Natural killer cell (primary cell): ENCODE measurements around the gene TBC1D26. TPM values are rescaled to one million over a fixed set of nuclear protein-coding genes. Genes with fewer than 3 reads are reported as not detected.

ENCODE experiments used
- ATAC-seq, 3 donors: fragments of 150-1000 bp in 2 of 3; fragments of 200-7000 bp in 1 of 3; cut with Tn5 transposase; 1 replicate in 1 of 3; 2 replicates in 2 of 3; pipeline ENCODE4 v1.10.0; 2021; ENCODE audit warnings: mild to moderate bottlenecking in 2 of 3, moderate library complexity in 2 of 3
- DNase-seq, 2 donors: peaks; one replicate each; pipeline versions ENCODE4 v3.0.0 to v3.0.0-alpha.2; 2013 to 2021; ENCODE audit warnings: mixed read lengths in 1 of 2
- H3K27ac ChIP-seq: one replicate; pipeline ENCODE4 v1.5.1; 2013; ENCODE audit warnings: mild to moderate bottlenecking, low read length
- H3K27me3 ChIP-seq: one replicate; pipeline ENCODE4 v1.6.1; 2013; ENCODE audit warnings: low read length; ENCODE audit not compliant: control insufficient read depth, insufficient read depth
- H3K36me3 ChIP-seq: one replicate; pipeline ENCODE4 v1.6.1; 2013; ENCODE audit warnings: low read length; ENCODE audit not compliant: control insufficient read depth, insufficient read depth
- H3K4me1 ChIP-seq: one replicate; pipeline ENCODE4 v1.6.1; 2013; ENCODE audit warnings: low read length; ENCODE audit not compliant: control insufficient read depth, insufficient read depth
- H3K4me3 ChIP-seq: one replicate; pipeline ENCODE4 v1.5.1; 2013; ENCODE audit warnings: low read length
- H3K9me3 ChIP-seq: one replicate; pipeline ENCODE4 v1.6.1; 2013; ENCODE audit warnings: low read length; ENCODE audit not compliant: control insufficient read depth, insufficient read depth
- H3K27ac Mint-ChIP-seq, 2 donors: one replicate each; pipeline ENCODE4 v1.8.0; 2022; ENCODE audit warnings: mild to moderate bottlenecking in 2 of 2, mixed read lengths in 2 of 2, moderate library complexity in 1 of 2
- H3K27me3 Mint-ChIP-seq, 2 donors: one replicate each; pipeline ENCODE4 v1.8.0; 2022; ENCODE audit warnings: low read depth in 2 of 2, mixed read lengths in 2 of 2
- H3K36me3 Mint-ChIP-seq: one replicate; pipeline ENCODE4 v1.8.0; 2022; ENCODE audit warnings: mixed read lengths
- H3K4me1 Mint-ChIP-seq, 2 donors: one replicate each; pipeline ENCODE4 v1.8.0; 2022; ENCODE audit warnings: mixed read lengths in 2 of 2
- H3K4me3 Mint-ChIP-seq: one replicate; pipeline ENCODE4 v1.8.0; 2022; ENCODE audit warnings: mild to moderate bottlenecking, moderate library complexity, mixed read lengths
- H3K9me3 Mint-ChIP-seq, 2 donors: one replicate each; pipeline ENCODE4 v1.8.0; 2022; ENCODE audit warnings: mixed read lengths in 2 of 2
- WGBS: methylation state at CpG from one replicate; pipeline ENCODE4 v1.1.7; 2013; ENCODE audit warnings: missing lambda C conversion rate; ENCODE audit not compliant: insufficient coverage; 5-methylcytosine and 5-hydroxymethylcytosine counted together
- intact Hi-C: fragments of 100-400 bp; cut with micrococcal nuclease; formaldehyde crosslinking; loops from one replicate; pipeline ENCODE4 v1.14.2; 2022
- total RNA-seq, 4 donors: library from RNA; stranded (reverse); fragments of 120-200 nt in 1 of 4; gene quantifications; one replicate each; pipeline versions ENCODE4 v1.2.3 to v1.2.4, GENCODE V29; 2013 to 2022
- TF ChIP-seq, protein P1 (sequence below): fragments of 200-600 bp; IDR thresholded peaks from one replicate; pipeline ENCODE4 v1.8.0; 2022; ENCODE audit warnings: antibody characterized with exemption

The TBC1D26 gene
- total RNA-seq, 3 donors from 2014 or later (not counting 1 experiment from before 2014, with no cell fraction given) = not detected

DNA sequence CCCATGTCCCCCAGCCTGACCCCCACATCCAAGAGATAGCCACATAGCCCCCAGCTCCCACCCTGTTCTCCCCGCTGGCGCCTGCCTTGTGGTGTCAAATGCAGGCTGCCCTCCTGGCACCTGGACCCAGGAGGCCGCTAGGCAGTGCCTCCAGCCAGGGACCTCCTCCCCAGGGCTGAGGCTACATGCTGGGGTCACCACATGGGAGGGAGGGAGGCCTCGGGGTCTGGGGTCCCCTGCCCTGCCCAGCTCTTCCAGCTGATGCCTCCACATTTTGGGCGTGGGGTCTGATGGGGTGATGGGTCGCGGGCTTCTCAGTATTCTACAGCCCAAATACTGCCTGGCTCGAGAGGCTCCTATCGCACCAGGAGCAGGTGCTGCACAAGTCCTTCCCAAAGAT lies 9.5 kb downstream of the TBC1D26 start:
- H3K4me1 Mint-ChIP-seq = no peaks in the 10 kb centered on the region
- 86% methylated on average over 9 of the region's 9 CpGs for WGBS
- H3K27ac Mint-ChIP-seq = no peak overlapping the region
- Histone ChIP-seq H3K27ac (no peak overlapping the region), H3K4me1 (no peaks in the 10 kb centered on the region), H3K4me3 (no peak overlapping the region), H3K9me3 (no peaks in the 10 kb centered on the region), H3K36me3 (no peaks in the 10 kb centered on the region), H3K27me3 (no peaks in the 10 kb centered on the region)
- H3K27me3 Mint-ChIP-seq = peaks cover 14% of the 10 kb centered on the region in 2 donors
- intact Hi-C loops = no loop called here
- ATAC-seq = no peak
- DNase-seq = no peak
- H3K9me3 Mint-ChIP-seq = no peaks in the 10 kb centered on the region
- no peaks in the 10 kb centered on the region for H3K36me3 Mint-ChIP-seq
- TF ChIP-seq, protein P1, sequence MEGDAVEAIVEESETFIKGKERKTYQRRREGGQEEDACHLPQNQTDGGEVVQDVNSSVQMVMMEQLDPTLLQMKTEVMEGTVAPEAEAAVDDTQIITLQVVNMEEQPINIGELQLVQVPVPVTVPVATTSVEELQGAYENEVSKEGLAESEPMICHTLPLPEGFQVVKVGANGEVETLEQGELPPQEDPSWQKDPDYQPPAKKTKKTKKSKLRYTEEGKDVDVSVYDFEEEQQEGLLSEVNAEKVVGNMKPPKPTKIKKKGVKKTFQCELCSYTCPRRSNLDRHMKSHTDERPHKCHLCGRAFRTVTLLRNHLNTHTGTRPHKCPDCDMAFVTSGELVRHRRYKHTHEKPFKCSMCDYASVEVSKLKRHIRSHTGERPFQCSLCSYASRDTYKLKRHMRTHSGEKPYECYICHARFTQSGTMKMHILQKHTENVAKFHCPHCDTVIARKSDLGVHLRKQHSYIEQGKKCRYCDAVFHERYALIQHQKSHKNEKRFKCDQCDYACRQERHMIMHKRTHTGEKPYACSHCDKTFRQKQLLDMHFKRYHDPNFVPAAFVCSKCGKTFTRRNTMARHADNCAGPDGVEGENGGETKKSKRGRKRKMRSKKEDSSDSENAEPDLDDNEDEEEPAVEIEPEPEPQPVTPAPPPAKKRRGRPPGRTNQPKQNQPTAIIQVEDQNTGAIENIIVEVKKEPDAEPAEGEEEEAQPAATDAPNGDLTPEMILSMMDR = no peak
- H3K4me3 Mint-ChIP-seq = no peak overlapping the region

GRCh38 chr17:15742051-15742795 lies 10.1 kb downstream of the TBC1D26 start:
- Histone ChIP-seq H3K9me3 (no peaks in the 10 kb centered on the region), H3K4me1 (no peaks in the 10 kb centered on the region), H3K36me3 (no peaks in the 10 kb centered on the region), H3K27me3 (no peaks in the 10 kb centered on the region), H3K27ac (no peak overlapping the region), H3K4me3 (no peak overlapping the region)
- 84% methylated on average over 15 of the region's 15 CpGs for WGBS
- DNase-seq = no peak
- intact Hi-C loops = no loop called here
- H3K36me3 Mint-ChIP-seq = no peaks in the 10 kb centered on the region
- peaks cover 16 to 20% of the 10 kb centered on the region in 2 donors for H3K27me3 Mint-ChIP-seq
- no peaks in the 10 kb centered on the region for H3K9me3 Mint-ChIP-seq
- H3K4me3 Mint-ChIP-seq = no peak overlapping the region
- ATAC-seq = no peak
- H3K4me1 Mint-ChIP-seq = no peaks in the 10 kb centered on the region
- no peak overlapping the region for H3K27ac Mint-ChIP-seq
- TF ChIP-seq, protein P1 = no peak

- intact Hi-C loops = no loop called here
- 95% methylated on average over 7 of the region's 7 CpGs for WGBS
- no peak overlapping the region for H3K4me3 ChIP-seq
- no peaks in the 10 kb centered on the region for H3K36me3 Mint-ChIP-seq
- no peaks in the 10 kb centered on the region for H3K4me1 Mint-ChIP-seq
- DNase-seq (no peak), ATAC-seq (no peak)
- H3K9me3 ChIP-seq = no peaks in the 10 kb centered on the region
- H3K27ac Mint-ChIP-seq = no peak overlapping the region
- no peaks in the 10 kb centered on the region for H3K36me3 ChIP-seq
- peaks cover 16 to 22% of the 10 kb centered on the region in 2 donors for H3K27me3 Mint-ChIP-seq
- no peaks in the 10 kb centered on the region for H3K27me3 ChIP-seq
- H3K27ac ChIP-seq = no peak overlapping the region
- H3K4me3 Mint-ChIP-seq = no peak overlapping the region
- no peaks in the 10 kb centered on the region for H3K9me3 Mint-ChIP-seq
- no peaks in the 10 kb centered on the region for H3K4me1 ChIP-seq
- TF ChIP-seq, protein P1 = no peak
Observed at GRCh38 chr17:15742921-15743320, 10.8 kb downstream of the TBC1D26 start.
